ENCODE results near the gene CYP26C1. TPM values are rescaled to one million over a fixed set of nuclear protein-coding genes. Genes with fewer than 3 reads are reported as not detected.
"Not testable (repeated sequence)": the region's sequence is repeated elsewhere in the genome, so short reads cannot be mapped to it uniquely, and the experiment has no call there.

CYP26C1 gene
- total RNA-seq, 2 donors from 2014 or later, result not detected

DNA sequence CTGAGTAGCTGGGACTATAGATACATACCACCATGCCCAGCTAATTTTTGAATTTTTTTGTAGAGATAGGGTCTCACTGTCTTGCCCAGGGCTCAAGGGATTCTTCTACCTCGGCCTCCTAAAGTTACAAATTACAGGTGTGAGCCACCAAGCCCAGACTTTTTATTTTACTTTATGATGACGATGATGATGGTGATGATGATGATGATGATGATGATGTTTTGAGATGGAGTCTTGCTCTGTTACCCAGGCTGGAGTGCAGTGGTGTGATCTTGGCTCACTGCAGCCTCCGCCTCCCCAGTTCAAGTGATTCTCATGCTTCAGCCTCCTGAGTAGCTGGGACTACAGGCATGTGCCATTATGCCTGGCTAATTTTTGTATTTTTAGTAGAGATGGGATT, 40.5 kb downstream of the CYP26C1 start:
- not testable (repeated sequence) for H3K36me3 Mint-ChIP-seq (ENCODE audit: low read depth); H3K4me3 Mint-ChIP-seq; ATAC-seq (replicated peaks); H3K4me1 Mint-ChIP-seq; H3K27ac Mint-ChIP-seq; H3K27me3 Mint-ChIP-seq; H3K9me3 Mint-ChIP-seq

DNA sequence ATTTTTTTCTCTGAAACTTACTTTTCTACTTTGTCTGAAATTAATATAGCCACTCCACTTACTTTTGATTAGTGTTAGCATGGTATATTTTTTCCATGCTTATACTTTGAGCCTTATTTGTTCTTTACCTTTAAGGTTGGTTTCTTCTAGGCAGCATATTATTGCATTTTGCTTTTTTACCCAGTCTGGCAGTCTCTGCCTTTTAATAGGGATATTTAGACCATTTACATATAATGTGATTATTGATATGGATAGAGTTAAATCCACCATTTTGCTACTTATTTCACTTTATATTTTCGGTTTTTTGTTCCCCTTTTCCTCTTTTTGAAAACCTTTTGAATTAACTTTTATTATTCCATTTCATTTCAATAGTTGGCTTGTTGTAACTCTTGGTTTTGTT, 43.4 kb downstream of the CYP26C1 start:
- Mint-ChIP-seq H3K27ac (no peak overlapping the region), H3K4me3 (no peak overlapping the region), H3K4me1 (no peaks in the 10 kb centered on the region), H3K9me3 (no peaks in the 10 kb centered on the region), H3K36me3 (ENCODE audit: low read depth) (no peaks in the 10 kb centered on the region), H3K27me3 (no peaks in the 10 kb centered on the region)
- ATAC-seq (replicated peaks), result no peak

DNA sequence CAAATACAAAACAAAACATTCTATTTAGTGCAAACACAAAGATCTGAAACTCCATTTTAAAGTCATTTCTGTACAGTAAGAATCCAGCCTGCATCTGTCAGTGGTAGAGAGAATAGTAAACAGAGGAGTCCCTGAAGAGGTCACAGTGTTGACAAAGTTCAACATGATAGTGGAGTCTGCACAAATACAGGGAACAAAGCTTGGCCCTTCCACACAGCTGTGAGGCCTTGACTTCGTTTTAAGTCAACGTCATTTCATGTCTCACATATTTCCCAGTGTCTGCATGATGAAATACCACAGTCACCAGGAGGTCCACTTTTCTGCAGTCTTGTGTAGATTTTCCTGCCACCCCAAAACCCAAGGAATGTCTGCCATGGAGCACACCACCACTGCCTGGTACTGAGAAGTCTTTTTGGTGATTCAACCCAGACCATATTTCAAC, 46.1 kb downstream of the CYP26C1 start:
- H3K27me3 Mint-ChIP-seq, result no peaks in the 10 kb centered on the region
- no peak overlapping the region for H3K27ac Mint-ChIP-seq
- no peaks in the 10 kb centered on the region for H3K4me1 Mint-ChIP-seq
- ATAC-seq (replicated peaks), result no peak
- no peak overlapping the region for H3K4me3 Mint-ChIP-seq
- H3K9me3 Mint-ChIP-seq, result no peaks in the 10 kb centered on the region
- no peaks in the 10 kb centered on the region for H3K36me3 Mint-ChIP-seq (ENCODE audit: low read depth)

DNA sequence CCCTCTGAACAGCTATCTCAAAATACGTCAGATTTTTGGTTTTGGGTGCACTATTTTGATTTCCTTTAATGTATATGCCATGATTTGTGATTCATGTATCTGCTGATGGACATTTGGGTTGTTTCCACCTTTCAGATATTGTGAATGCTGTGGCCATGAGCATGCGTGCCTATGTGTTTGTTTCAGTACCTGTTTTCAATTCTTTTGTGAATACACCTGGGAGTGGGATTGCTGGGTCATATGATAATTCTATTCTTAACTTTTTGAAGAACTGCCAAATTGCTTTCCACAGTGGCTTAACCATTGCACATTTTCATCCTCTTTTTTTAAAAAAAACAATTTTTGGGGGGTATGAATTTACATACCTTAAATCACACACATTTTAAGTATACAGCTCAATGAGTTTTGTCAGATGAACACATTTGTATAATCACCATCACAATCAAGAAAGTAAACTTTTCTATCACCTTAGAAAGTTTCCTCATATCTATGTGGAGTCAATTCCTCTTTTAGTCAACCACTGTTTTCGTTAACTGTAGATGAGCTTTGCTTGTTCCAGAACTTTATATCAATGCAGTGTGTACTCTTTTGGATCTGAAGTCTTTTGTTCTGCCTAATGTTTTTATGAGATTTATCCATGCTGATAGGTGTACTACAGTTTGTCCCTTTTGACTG, 50.0 kb downstream of the CYP26C1 start:
- H3K9me3 Mint-ChIP-seq, result no peaks in the 10 kb centered on the region
- ATAC-seq (replicated peaks), result no peak
- peaks cover 8% of the 10 kb centered on the region for H3K27me3 Mint-ChIP-seq
- no peak overlapping the region for H3K27ac Mint-ChIP-seq
- no peak overlapping the region for H3K4me3 Mint-ChIP-seq
- H3K36me3 Mint-ChIP-seq (ENCODE audit: low read depth), result no peaks in the 10 kb centered on the region
- H3K4me1 Mint-ChIP-seq, result no peaks in the 10 kb centered on the region

DNA sequence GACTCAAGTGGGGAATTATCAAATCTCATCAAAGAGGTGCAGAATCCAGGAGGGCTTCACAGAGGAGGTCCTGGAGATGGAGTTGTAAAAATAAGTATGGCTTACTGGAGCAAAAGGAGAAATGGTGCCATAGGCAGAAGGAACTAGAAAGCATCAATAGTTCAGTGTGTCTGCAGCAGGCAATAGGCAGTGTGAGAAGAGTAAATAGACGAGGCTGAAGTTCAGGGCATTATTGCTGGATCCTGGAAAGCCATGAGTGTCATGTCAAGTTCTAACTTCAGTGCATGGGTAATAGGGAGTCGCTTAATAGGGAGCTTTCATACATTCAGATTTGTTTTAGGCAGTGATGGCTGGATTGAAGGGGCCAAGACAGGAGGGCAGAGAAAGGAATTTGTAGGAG, 52.4 kb downstream of the CYP26C1 start:
- peaks cover 8% of the 10 kb centered on the region for H3K27me3 Mint-ChIP-seq
- H3K9me3 Mint-ChIP-seq, result no peaks in the 10 kb centered on the region
- no peaks in the 10 kb centered on the region for H3K36me3 Mint-ChIP-seq (ENCODE audit: low read depth)

DNA sequence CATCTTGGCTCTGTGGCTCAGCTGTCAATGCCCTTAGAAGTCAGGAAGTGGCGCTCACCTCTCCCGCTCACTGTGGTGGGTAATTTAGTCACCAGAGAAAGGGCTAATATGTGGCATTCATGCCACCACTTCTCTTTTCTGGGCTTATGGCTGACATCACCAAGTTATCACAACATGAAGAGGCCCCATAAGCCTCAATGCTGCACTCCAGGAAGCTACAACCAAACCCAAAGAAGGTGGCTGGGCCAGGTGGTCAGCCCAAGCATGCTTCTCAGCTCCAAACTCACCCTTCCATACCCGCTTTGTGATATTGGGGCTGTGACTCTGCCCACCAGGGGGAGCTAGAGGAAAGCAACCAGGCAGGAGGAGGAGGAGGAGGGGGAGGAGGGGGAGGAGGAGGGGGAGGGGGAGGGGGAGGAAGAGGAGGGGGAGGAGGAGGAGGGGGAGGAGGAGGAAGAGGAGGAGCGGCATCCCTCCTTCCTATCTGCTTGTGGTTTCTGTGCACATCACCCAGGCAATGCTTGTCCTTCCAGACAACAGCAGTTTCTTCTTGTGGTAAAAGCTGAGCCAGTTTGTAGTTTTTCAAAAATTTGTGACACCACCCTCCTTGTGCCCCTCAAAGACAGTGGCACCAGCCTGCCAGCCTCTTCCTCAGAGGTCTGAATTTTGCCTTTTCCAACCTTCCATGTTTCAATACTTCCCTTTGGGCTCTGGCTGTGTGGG, 55.2 kb downstream of the CYP26C1 start:
- H3K9me3 Mint-ChIP-seq, result no peaks in the 10 kb centered on the region
- H3K4me1 Mint-ChIP-seq, result peaks cover 10% of the 10 kb centered on the region
- no peak overlapping the region for H3K4me3 Mint-ChIP-seq
- H3K27me3 Mint-ChIP-seq, result peaks cover 8% of the 10 kb centered on the region
- no peak overlapping the region for H3K27ac Mint-ChIP-seq
- H3K36me3 Mint-ChIP-seq (ENCODE audit: low read depth), result no peaks in the 10 kb centered on the region
- peak; percentile 70 for ATAC-seq (replicated peaks)

More for the DNA sequence above, 52.4 kb downstream of the CYP26C1 start:
- H3K4me1 Mint-ChIP-seq, result peaks cover 3% of the 10 kb centered on the region
- H3K4me3 Mint-ChIP-seq, result no peak overlapping the region
- no peak overlapping the region for H3K27ac Mint-ChIP-seq
- ATAC-seq (replicated peaks), result no peak

Other genes with a start within 250 kb of the CYP26C1 start
- gene EXOC6, start 212.3 kb upstream of the CYP26C1 start, total RNA-seq, result 10 to 100 TPM in 1 of 2 donors, 1 to 10 TPM in 1; 9.8 to 12.1 TPM
- gene CYP26A1, start 13.1 kb downstream of the CYP26C1 start, total RNA-seq, result under 1 TPM in 1 of 2 donors, not detected in 1; 0.40 TPM